ENCODE results near the gene FILIP1L. TPM values are rescaled to one million over a fixed set of nuclear protein-coding genes. Genes with fewer than 3 reads are reported as not detected.

FILIP1L gene
- total RNA-seq, 3 donors from 2014 or later: 8.9 to 37.0 (median 17.1) TPM

DNA sequence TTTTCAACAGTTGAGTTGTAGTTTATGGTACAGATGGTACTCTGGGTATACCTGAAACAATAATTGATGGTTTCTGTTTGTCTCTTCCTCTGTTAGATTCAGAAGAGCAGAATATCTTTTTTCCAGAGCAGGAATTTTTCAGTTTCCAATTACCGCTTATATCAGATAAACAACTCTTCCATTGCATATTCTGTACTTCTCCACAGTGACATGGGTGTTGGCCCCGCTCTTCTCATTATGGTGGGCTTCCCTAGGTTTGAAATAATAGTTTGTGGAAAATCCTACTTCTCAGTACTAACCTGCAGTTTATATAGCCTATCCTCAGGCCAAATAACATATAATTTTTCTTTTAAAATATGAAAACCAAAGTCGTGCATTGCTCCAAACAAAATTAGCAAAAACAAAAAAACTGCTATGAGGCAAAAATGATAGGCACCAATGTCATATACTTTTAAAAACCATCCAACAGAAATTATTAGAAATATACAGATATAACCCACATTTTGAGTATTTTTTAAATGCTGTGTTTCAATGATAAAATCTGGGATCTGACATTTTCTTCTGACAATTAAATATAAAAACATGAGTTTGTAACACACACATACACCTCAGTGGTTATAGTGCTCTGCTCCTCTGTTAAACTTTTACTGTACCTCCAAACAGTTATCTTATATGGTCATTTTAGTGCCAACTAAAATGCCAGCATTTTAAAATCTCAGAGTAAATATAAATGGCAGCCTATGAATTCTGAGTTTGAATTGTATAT, 239.9 kb downstream of the FILIP1L start:
- DNase-seq (no peak), ATAC-seq (no peak)
- no peak overlapping the region for H3K4me3 ChIP-seq
- intact Hi-C loops (cut with DNase I, micrococcal nuclease): loop anchor here in 1 of 2 donors (10.0 kb wide), 1 partner anchor 50 kb away; no protein-coding TSS in a partner anchor
- no peaks in the 10 kb centered on the region for H3K36me3 ChIP-seq (ENCODE audit: low read depth)
- TF ChIP-seq, protein P1, sequence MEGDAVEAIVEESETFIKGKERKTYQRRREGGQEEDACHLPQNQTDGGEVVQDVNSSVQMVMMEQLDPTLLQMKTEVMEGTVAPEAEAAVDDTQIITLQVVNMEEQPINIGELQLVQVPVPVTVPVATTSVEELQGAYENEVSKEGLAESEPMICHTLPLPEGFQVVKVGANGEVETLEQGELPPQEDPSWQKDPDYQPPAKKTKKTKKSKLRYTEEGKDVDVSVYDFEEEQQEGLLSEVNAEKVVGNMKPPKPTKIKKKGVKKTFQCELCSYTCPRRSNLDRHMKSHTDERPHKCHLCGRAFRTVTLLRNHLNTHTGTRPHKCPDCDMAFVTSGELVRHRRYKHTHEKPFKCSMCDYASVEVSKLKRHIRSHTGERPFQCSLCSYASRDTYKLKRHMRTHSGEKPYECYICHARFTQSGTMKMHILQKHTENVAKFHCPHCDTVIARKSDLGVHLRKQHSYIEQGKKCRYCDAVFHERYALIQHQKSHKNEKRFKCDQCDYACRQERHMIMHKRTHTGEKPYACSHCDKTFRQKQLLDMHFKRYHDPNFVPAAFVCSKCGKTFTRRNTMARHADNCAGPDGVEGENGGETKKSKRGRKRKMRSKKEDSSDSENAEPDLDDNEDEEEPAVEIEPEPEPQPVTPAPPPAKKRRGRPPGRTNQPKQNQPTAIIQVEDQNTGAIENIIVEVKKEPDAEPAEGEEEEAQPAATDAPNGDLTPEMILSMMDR (IDR thresholded peaks at IDR 0.05): no peak
- peaks cover 13% of the 10 kb centered on the region for H3K4me1 ChIP-seq (ENCODE audit: low read depth)
- H3K9me3 ChIP-seq: no peaks in the 10 kb centered on the region

- intact Hi-C loops (cut with DNase I, micrococcal nuclease): loop anchor here in 1 of 2 donors (10.0 kb wide), 1 partner anchor 51 kb away; no protein-coding TSS in a partner anchor
- H3K36me3 ChIP-seq (ENCODE audit: low read depth): no peaks in the 10 kb centered on the region
- ATAC-seq (no peak), DNase-seq (no peak)
- H3K4me3 ChIP-seq: no peak overlapping the region
- peaks cover 13% of the 10 kb centered on the region for H3K4me1 ChIP-seq (ENCODE audit: low read depth)
- H3K9me3 ChIP-seq: no peaks in the 10 kb centered on the region
- TF ChIP-seq, protein P1 (IDR thresholded peaks at IDR 0.05): no peak
These were observed 240.8 kb downstream of the FILIP1L start for GRCh38 chr3:99873269-99874102.

DNA sequence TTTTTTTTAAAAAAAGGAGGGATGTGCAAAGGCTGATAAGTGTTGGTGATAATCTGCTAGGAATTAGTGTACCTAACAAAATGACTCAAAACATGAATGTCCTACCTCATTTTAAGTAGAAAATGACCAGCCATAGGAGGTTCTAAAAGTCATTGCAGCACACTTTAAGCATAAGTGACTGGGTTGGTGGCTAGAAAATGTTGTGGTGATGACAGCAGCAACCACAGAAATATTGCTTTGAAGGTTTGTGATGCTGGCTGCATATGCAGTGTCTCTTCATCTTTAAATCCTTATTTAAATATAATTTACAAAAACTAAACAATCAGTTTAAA, 241.4 kb downstream of the FILIP1L start:
- intact Hi-C loops (cut with DNase I, micrococcal nuclease): loop anchor here in 1 of 2 donors (10.0 kb wide), 1 partner anchor 52 kb away; no protein-coding TSS in a partner anchor
- DNase-seq (no peak), ATAC-seq (no peak)
- Histone ChIP-seq H3K4me1 (ENCODE audit: low read depth) (peaks cover 13% of the 10 kb centered on the region), H3K36me3 (ENCODE audit: low read depth) (no peaks in the 10 kb centered on the region), H3K4me3 (no peak overlapping the region), H3K9me3 (no peaks in the 10 kb centered on the region)
- TF ChIP-seq, protein P1 (IDR thresholded peaks at IDR 0.05): no peak

DNA sequence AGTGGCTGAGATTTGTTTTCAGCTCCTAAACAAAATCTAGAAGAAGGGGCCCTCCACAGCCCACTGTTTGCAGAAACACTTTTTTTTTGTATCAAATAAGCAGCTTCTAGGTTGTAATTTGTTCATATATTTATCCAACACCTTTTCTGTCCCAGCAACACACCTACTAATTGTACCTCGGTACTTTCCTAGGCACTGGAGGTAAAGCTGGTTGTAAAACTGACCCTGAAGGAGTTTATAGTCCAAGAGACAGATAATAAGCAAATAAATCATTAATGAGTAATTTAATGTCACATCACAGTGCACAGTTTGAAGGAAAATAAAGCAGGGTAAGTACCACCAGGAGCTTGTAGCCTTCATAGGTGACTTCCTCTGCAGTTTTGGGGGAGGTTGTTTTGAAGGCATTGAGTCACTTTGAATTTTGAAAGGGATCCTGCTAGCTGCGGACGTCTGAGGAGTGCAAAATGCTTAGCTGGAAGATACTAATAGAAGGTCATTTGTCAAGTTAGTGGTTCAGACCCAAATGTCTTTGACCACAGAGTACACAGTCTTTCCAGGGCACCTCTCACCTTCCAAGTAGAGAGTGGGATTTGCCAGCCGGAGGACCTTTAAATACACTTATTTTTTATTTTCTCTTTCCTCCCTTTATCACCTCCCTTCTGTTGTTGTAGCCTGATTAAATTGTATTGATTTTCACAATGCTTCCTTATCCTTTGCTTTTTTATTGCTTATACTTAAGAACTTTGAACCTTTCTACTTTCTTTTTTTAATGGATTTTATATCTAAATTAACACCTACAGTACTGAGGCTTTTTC, 242.9 kb downstream of the FILIP1L start:
- no peak for DNase-seq
- TF ChIP-seq, protein P1 (IDR thresholded peaks at IDR 0.05): no peak
- Histone ChIP-seq H3K4me3 (no peak overlapping the region), H3K36me3 (ENCODE audit: low read depth) (no peaks in the 10 kb centered on the region), H3K9me3 (no peaks in the 10 kb centered on the region), H3K4me1 (ENCODE audit: low read depth) (peaks cover 17% of the 10 kb centered on the region)
- peak; percentile 31 for ATAC-seq
- intact Hi-C loops (cut with DNase I, micrococcal nuclease): loop anchor here in 1 of 2 donors (10.0 kb wide), 1 partner anchor 53 kb away; no protein-coding TSS in a partner anchor

GRCh38 chr3:99870712-99871111, 243.6 kb downstream of the FILIP1L start:
- no peak for ATAC-seq
- intact Hi-C loops (cut with DNase I, micrococcal nuclease): loop anchor here in 1 of 2 donors (10.0 kb wide), 1 partner anchor 54 kb away; no protein-coding TSS in a partner anchor
- Histone ChIP-seq H3K4me3 (no peak overlapping the region), H3K36me3 (ENCODE audit: low read depth) (no peaks in the 10 kb centered on the region), H3K9me3 (no peaks in the 10 kb centered on the region), H3K4me1 (ENCODE audit: low read depth) (peaks cover 18% of the 10 kb centered on the region)
- no peak for DNase-seq
- TF ChIP-seq, protein P1 (IDR thresholded peaks at IDR 0.05): no peak
